Measurements from ENCODE around the gene SPRR4. TPM values are rescaled to one million over a fixed set of nuclear protein-coding genes. Genes with fewer than 3 reads are reported as not detected.

The SPRR4 gene
- total RNA-seq, 1 donor from 2014 or later = not detected

- no peak overlapping the region for H3K4me3 ChIP-seq
- no peak for ATAC-seq
- H3K27me3 ChIP-seq (ENCODE audit: low read depth) = no peaks in the 10 kb centered on the region
- no peaks in the 10 kb centered on the region for H3K36me3 ChIP-seq
- H3K27ac ChIP-seq = no peak overlapping the region
- TF ChIP-seq CTCF (IDR thresholded peaks at IDR 0.05) = no peak
- H3K9me3 ChIP-seq = no peaks in the 10 kb centered on the region
- no peaks in the 10 kb centered on the region for H3K4me1 ChIP-seq
- DNase-seq = no peak
- intact Hi-C loops (cut with DNase I) = no loop called here
These were observed 11.2 kb upstream of the SPRR4 start for GRCh38 chr1:152959273-152959672.

GRCh38 chr1:152959801-152960451 is 10.5 kb upstream of the SPRR4 start:
- no peak overlapping the region for H3K27ac ChIP-seq
- intact Hi-C loops (cut with DNase I) = no loop called here
- no peaks in the 10 kb centered on the region for H3K27me3 ChIP-seq (ENCODE audit: low read depth)
- H3K9me3 ChIP-seq = no peaks in the 10 kb centered on the region
- ATAC-seq (no peak), DNase-seq (no peak)
- H3K36me3 ChIP-seq = no peaks in the 10 kb centered on the region
- no peak overlapping the region for H3K4me3 ChIP-seq
- TF ChIP-seq CTCF (IDR thresholded peaks at IDR 0.05) = no peak
- no peaks in the 10 kb centered on the region for H3K4me1 ChIP-seq

- intact Hi-C loops (cut with DNase I) = no loop called here
- Histone ChIP-seq H3K27me3 (ENCODE audit: low read depth) (no peaks in the 10 kb centered on the region), H3K27ac (no peak overlapping the region), H3K36me3 (no peaks in the 10 kb centered on the region), H3K4me3 (no peak overlapping the region), H3K4me1 (no peaks in the 10 kb centered on the region), H3K9me3 (no peaks in the 10 kb centered on the region)
- DNase-seq (no peak), ATAC-seq (no peak)
- no peak for TF ChIP-seq CTCF (IDR thresholded peaks at IDR 0.05)
These were observed 9.9 kb upstream of the SPRR4 start for GRCh38 chr1:152960452-152961044.

GRCh38 chr1:152961226-152961891 is 9.1 kb upstream of the SPRR4 start:
- no peak overlapping the region for H3K4me3 ChIP-seq
- no peak overlapping the region for H3K27ac ChIP-seq
- no peak for ATAC-seq
- no peak for TF ChIP-seq CTCF (IDR thresholded peaks at IDR 0.05)
- peaks cover 5% of the 10 kb centered on the region for H3K27me3 ChIP-seq (ENCODE audit: low read depth)
- no peak for DNase-seq
- intact Hi-C loops (cut with DNase I) = no loop called here
- no peaks in the 10 kb centered on the region for H3K36me3 ChIP-seq
- no peaks in the 10 kb centered on the region for H3K4me1 ChIP-seq
- no peaks in the 10 kb centered on the region for H3K9me3 ChIP-seq

GRCh38 chr1:152962876-152963415 is 7.5 kb upstream of the SPRR4 start:
- DNase-seq = no peak
- Histone ChIP-seq H3K4me1 (no peaks in the 10 kb centered on the region), H3K4me3 (no peak overlapping the region), H3K9me3 (no peaks in the 10 kb centered on the region), H3K36me3 (no peaks in the 10 kb centered on the region), H3K27me3 (ENCODE audit: low read depth) (peaks cover 5% of the 10 kb centered on the region), H3K27ac (no peak overlapping the region)
- intact Hi-C loops (cut with DNase I) = no loop called here
- no peak for TF ChIP-seq CTCF (IDR thresholded peaks at IDR 0.05)
- ATAC-seq = no peak

Data from lower lobe of right lung (tissue), 2 donors.